ENCODE data around the gene GDPD5. TPM values are rescaled to one million over a fixed set of nuclear protein-coding genes. Genes with fewer than 3 reads are reported as not detected.

GDPD5 gene
- total RNA-seq, 4 donors from 2014 or later = 5.1 to 9.3 (median 8.4) TPM

DNA sequence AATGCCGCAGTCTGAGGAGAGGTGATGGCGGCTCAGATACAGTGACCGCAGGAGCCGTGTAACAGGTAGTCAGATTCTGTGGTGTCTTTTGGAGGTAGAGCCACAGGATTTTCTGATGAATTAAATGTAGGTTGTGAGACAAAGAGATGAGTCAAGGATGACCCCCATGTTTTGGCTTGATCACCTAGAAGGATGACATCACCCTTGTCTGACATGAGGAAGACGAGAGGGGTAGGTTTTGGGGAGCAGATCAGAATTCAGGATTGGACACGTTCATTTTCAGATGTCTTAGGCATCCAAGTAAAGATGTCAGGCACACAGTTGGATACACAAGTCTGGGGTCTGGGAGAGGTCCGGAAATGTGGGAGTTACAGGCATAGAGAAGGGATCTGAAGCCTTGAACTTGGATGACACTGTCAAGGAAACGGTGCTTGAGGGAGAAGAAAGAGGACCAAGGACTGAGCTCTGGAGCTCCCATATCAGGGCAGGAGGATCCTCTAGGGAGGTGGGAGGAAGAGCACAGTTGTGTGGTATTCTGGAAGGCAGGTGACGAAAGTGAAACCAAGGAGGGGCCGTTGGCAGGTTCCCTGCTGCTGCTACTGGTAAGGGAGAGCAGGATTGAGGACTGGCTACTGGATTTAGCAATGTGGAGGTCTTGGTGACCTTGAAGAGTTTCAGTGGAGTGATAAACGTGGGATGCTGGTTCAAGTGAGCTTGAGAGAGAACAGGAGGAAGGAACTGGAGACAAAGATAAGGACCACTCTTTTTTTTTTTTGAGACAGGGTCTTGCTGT is 12.6 kb upstream of the GDPD5 start:
- H3K4me1 ChIP-seq = peaks cover 0 to 10% (median 0%) of the 10 kb centered on the region in 4 donors
- no peak for DNase-seq (ENCODE audit: extremely low spot score)
- H3K9me3 ChIP-seq = no peaks in the 10 kb centered on the region
- TF ChIP-seq POLR2A (IDR thresholded peaks at IDR 0.05; ENCODE audit: low read depth) = no peak
- TF ChIP-seq POLR2AphosphoS5 (IDR thresholded peaks at IDR 0.05) = no peak
- no peak for TF ChIP-seq EP300 (IDR thresholded peaks at IDR 0.05)
- TF ChIP-seq, protein P1, sequence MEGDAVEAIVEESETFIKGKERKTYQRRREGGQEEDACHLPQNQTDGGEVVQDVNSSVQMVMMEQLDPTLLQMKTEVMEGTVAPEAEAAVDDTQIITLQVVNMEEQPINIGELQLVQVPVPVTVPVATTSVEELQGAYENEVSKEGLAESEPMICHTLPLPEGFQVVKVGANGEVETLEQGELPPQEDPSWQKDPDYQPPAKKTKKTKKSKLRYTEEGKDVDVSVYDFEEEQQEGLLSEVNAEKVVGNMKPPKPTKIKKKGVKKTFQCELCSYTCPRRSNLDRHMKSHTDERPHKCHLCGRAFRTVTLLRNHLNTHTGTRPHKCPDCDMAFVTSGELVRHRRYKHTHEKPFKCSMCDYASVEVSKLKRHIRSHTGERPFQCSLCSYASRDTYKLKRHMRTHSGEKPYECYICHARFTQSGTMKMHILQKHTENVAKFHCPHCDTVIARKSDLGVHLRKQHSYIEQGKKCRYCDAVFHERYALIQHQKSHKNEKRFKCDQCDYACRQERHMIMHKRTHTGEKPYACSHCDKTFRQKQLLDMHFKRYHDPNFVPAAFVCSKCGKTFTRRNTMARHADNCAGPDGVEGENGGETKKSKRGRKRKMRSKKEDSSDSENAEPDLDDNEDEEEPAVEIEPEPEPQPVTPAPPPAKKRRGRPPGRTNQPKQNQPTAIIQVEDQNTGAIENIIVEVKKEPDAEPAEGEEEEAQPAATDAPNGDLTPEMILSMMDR (IDR thresholded peaks at IDR 0.05) = no peak
- H3K27ac ChIP-seq (replicated peaks in 1 of 4) = no peak overlapping the region
- 86% methylated on average over 11 of the region's 11 CpGs for WGBS
- H3K36me3 ChIP-seq = no peaks in the 10 kb centered on the region
- intact Hi-C loops (cut with DNase I) = loop anchor here (10.0 kb wide), 1 partner anchor 264 kb away; no protein-coding TSS in a partner anchor
- H3K27me3 ChIP-seq = no peaks in the 10 kb centered on the region
- H3K4me3 ChIP-seq = no peak overlapping the region

GRCh38 chr11:75537740-75538139 is 12.0 kb upstream of the GDPD5 start:
- no peak for TF ChIP-seq POLR2AphosphoS5 (IDR thresholded peaks at IDR 0.05)
- no peak for TF ChIP-seq EP300 (IDR thresholded peaks at IDR 0.05)
- intact Hi-C loops (cut with DNase I) = loop anchor here (10.0 kb wide), 1 partner anchor 263 kb away; no protein-coding TSS in a partner anchor
- Histone ChIP-seq H3K27me3 (no peaks in the 10 kb centered on the region), H3K9me3 (no peaks in the 10 kb centered on the region), H3K27ac (replicated peaks in 1 of 4) (no peak overlapping the region), H3K4me1 (peaks cover 0 to 10% (median 0%) of the 10 kb centered on the region in 4 donors), H3K36me3 (no peaks in the 10 kb centered on the region), H3K4me3 (no peak overlapping the region)
- DNase-seq (ENCODE audit: extremely low spot score) = no peak
- WGBS = 81% methylated on average over 5 of the region's 5 CpGs

GRCh38 chr11:75536786-75537641 is 11.3 kb upstream of the GDPD5 start:
- Histone ChIP-seq H3K36me3 (no peaks in the 10 kb centered on the region), H3K27ac (replicated peaks in 1 of 4) (no peak overlapping the region), H3K27me3 (no peaks in the 10 kb centered on the region), H3K9me3 (no peaks in the 10 kb centered on the region), H3K4me1 (peaks cover 0 to 10% (median 5%) of the 10 kb centered on the region in 4 donors), H3K4me3 (no peak overlapping the region)
- intact Hi-C loops (cut with DNase I) = loop anchor here (10.0 kb wide), 1 partner anchor 262 kb away; no protein-coding TSS in a partner anchor
- WGBS = 75% methylated on average over 12 of the region's 13 CpGs
- TF ChIP-seq POLR2AphosphoS5 (IDR thresholded peaks at IDR 0.05) (no peak), EP300 (IDR thresholded peaks at IDR 0.05) (no peak), POLR2A (IDR thresholded peaks at IDR 0.05; ENCODE audit: low read depth) (no peak)
- TF ChIP-seq, protein P1 (IDR thresholded peaks at IDR 0.05) = no peak
- no peak for DNase-seq (ENCODE audit: extremely low spot score)

DNA sequence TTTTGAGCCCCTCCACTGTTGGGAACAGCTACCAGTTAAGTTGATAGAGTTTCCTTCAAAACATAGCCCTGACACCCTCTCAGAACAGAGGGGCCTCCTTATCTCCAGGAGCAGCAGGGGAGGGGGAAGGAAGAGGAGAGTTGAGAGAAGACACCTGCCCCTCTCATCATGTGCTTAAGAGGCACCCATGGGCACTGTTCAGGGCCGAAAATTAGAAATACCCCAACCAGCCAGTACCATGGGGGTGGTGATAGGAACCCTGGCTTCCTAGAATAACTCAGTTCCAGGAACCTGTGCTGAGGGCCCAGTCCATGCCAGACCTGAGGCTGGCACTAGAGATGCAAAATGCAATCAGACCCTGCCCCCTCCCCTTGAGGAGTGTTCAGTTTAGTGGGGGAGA is 9.3 kb upstream of the GDPD5 start:
- no peak overlapping the region for H3K4me3 ChIP-seq
- no peak for TF ChIP-seq POLR2A (IDR thresholded peaks at IDR 0.05; ENCODE audit: low read depth)
- TF ChIP-seq POLR2AphosphoS5 (IDR thresholded peaks at IDR 0.05) = no peak
- TF ChIP-seq EP300 (IDR thresholded peaks at IDR 0.05) = no peak
- TF ChIP-seq, protein P1 (IDR thresholded peaks at IDR 0.05) = no peak
- peaks cover 0 to 10% (median 6%) of the 10 kb centered on the region in 4 donors for H3K4me1 ChIP-seq
- H3K27ac ChIP-seq (replicated peaks in 1 of 4) = no peak overlapping the region
- 33% methylated on average over 1 of the region's 1 CpG for WGBS
- H3K9me3 ChIP-seq = no peaks in the 10 kb centered on the region
- no peaks in the 10 kb centered on the region for H3K27me3 ChIP-seq
- no peak for DNase-seq (ENCODE audit: extremely low spot score)
- intact Hi-C loops (cut with DNase I) = loop anchor here (10.0 kb wide), 1 partner anchor 260 kb away; no protein-coding TSS in a partner anchor
- no peaks in the 10 kb centered on the region for H3K36me3 ChIP-seq
